A673 (cell line): ENCODE results near the gene HYAL3. TPM values are rescaled to one million over a fixed set of nuclear protein-coding genes. Genes with fewer than 3 reads are reported as not detected.

ENCODE experiments used
- BruUV-seq: library from RNA; stranded (reverse); fragments of 400-500 nt; replicated peaks from 2 replicates; lab custom pipeline; 2021; lab: Mats Ljungman, UMichigan
- CTCF ChIA-PET: fragments of 300-600 bp; sonication (Branson Sonifier 250); formaldehyde crosslinking; loops from one replicate; lab custom pipeline; 2022; ENCODE audit warnings: antibody characterized with exemption; lab: Charles Lee
- POLR2A ChIA-PET: fragments of 300-600 bp; sonication (Branson Sonifier 250); formaldehyde crosslinking; loops from one replicate; lab custom pipeline; 2022; ENCODE audit warnings: antibody characterized with exemption; ENCODE audit not compliant: low non-redundant PET; lab: Charles Lee
- DNase-seq: peaks from one replicate; pipeline ENCODE4 v3.0.0-alpha.2; 2015; ENCODE audit warnings: low spot score
- H3K27ac ChIP-seq: fragments of 200-600 bp; sonication (generic); 2 replicates; pipeline ENCODE4 v1.5.1; 2016; ENCODE audit warnings: mixed run types, low read depth, mild to moderate bottlenecking, mixed read lengths, antibody characterized with exemption, low read length; ENCODE audit not compliant: poor library complexity, severe bottlenecking
- H3K27me3 ChIP-seq: fragments of 200-600 bp; sonication (generic); replicated peaks from 2 replicates; pipeline ENCODE4 v1.6.1; 2017; ENCODE audit warnings: mixed run types, low read depth, mild to moderate bottlenecking, mixed read lengths, antibody characterized with exemption, low read length; ENCODE audit not compliant: insufficient read depth, poor library complexity
- H3K36me3 ChIP-seq: fragments of 200-600 bp; sonication (generic); 2 replicates; pipeline ENCODE4 v1.6.1; 2016; ENCODE audit warnings: mixed run types, mild to moderate bottlenecking, mixed read lengths, antibody characterized with exemption, low read length; ENCODE audit not compliant: insufficient read depth, poor library complexity, severe bottlenecking
- H3K4me1 ChIP-seq: fragments of 200-600 bp; sonication (generic); 2 replicates; pipeline ENCODE4 v1.6.1; 2017; ENCODE audit warnings: mixed run types, mild to moderate bottlenecking, mixed read lengths, antibody characterized with exemption, low read length; ENCODE audit not compliant: insufficient read depth, poor library complexity, severe bottlenecking
- H3K4me3 ChIP-seq: fragments of 200-600 bp; sonication (generic); 2 replicates; pipeline ENCODE4 v1.5.1; 2016; ENCODE audit warnings: low read depth, mixed run types, mild to moderate bottlenecking, mixed read lengths, low read length; ENCODE audit not compliant: poor library complexity, severe bottlenecking
- H3K9me3 ChIP-seq: fragments of 200-600 bp; sonication (generic); 2 replicates; pipeline ENCODE4 v1.6.1; 2016; ENCODE audit warnings: mixed run types, low read depth, mild to moderate bottlenecking, mixed read lengths, antibody characterized with exemption, low read length; ENCODE audit not compliant: poor library complexity, severe bottlenecking
- EZH2 ChIP-seq: fragments of 200-600 bp; sonication (generic); IDR thresholded peaks from 2 replicates; pipeline ENCODE4 v1.6.1; 2017; ENCODE audit warnings: borderline replicate concordance, low read depth, mild to moderate bottlenecking, mixed read lengths, antibody characterized with exemption, low read length; ENCODE audit not compliant: poor library complexity, severe bottlenecking
- intact Hi-C: fragments of 100-400 bp; cut with micrococcal nuclease; formaldehyde crosslinking; loops from one replicate; pipeline ENCODE4 v1.10.0; 2022; ENCODE audit not compliant: unreplicated experiment
- total RNA-seq: library from RNA; stranded (reverse); gene quantifications from 2 replicates; pipeline ENCODE4 v1.2.3, GENCODE V29; 2021
- TF ChIP-seq, protein P1 (sequence below): fragments of 300-800, 200-600 bp; sonication (generic); conservative IDR thresholded peaks from 2 replicates; pipeline ENCODE4 v1.5.1; 2017; ENCODE audit warnings: low read depth, mild to moderate bottlenecking, antibody characterized with exemption, low read length, moderate library complexity, mixed read lengths

The HYAL3 gene
- total RNA-seq, 1 experiment from 2014 or later, result 3.0 TPM

DNA sequence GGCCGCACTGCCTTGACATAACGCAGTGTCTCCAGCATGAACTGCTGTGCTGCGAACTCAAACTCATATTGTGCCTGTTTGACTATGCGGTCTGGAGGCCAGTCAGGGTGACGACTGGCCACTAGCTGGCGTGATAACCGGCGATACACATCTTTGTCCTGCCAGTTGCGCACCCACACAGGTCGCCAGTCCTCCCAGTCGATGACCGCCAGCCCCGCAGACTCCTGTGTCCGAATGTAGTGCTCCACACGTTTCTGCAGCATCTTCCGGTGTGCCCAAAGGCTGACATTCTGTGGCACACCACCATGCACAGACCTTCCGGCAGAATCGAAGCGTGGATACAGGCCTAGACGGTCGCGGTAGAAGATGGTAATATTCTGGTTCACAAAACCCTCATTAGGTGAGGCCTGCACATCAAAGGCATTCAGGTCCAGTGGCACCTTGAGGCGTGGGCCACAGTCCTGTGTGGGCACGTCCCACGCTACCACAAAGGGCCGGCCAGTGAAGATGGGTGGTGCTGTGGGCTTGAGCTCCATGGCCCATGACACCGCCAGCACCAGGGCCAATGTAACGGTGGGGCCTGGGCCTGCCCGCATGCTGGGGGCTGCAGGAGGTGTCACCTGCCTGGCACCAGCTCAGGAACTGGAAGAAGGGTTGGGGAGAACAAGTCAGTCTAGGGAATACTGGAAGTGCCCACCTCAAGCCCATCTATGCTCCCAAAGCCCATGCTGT lies 20.9 kb upstream of the HYAL3 start:
- intact Hi-C loops, result no loop called here
- no TSS peak for BruUV-seq
- no peaks in the 10 kb centered on the region for H3K9me3 ChIP-seq
- no peak for DNase-seq
- peak overlapping the region; percentile 73 for H3K4me3 ChIP-seq
- peak overlapping the region; percentile 99 for H3K27ac ChIP-seq
- CTCF ChIA-PET, result no interaction called here
- peaks cover 3% of the 10 kb centered on the region for H3K4me1 ChIP-seq
- H3K27me3 ChIP-seq, result no peaks in the 10 kb centered on the region
- TF ChIP-seq, protein P1, sequence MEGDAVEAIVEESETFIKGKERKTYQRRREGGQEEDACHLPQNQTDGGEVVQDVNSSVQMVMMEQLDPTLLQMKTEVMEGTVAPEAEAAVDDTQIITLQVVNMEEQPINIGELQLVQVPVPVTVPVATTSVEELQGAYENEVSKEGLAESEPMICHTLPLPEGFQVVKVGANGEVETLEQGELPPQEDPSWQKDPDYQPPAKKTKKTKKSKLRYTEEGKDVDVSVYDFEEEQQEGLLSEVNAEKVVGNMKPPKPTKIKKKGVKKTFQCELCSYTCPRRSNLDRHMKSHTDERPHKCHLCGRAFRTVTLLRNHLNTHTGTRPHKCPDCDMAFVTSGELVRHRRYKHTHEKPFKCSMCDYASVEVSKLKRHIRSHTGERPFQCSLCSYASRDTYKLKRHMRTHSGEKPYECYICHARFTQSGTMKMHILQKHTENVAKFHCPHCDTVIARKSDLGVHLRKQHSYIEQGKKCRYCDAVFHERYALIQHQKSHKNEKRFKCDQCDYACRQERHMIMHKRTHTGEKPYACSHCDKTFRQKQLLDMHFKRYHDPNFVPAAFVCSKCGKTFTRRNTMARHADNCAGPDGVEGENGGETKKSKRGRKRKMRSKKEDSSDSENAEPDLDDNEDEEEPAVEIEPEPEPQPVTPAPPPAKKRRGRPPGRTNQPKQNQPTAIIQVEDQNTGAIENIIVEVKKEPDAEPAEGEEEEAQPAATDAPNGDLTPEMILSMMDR, result no peak
- TF ChIP-seq EZH2, result no peak
- POLR2A ChIA-PET, result no interaction called here
- no peaks in the 10 kb centered on the region for H3K36me3 ChIP-seq

DNA sequence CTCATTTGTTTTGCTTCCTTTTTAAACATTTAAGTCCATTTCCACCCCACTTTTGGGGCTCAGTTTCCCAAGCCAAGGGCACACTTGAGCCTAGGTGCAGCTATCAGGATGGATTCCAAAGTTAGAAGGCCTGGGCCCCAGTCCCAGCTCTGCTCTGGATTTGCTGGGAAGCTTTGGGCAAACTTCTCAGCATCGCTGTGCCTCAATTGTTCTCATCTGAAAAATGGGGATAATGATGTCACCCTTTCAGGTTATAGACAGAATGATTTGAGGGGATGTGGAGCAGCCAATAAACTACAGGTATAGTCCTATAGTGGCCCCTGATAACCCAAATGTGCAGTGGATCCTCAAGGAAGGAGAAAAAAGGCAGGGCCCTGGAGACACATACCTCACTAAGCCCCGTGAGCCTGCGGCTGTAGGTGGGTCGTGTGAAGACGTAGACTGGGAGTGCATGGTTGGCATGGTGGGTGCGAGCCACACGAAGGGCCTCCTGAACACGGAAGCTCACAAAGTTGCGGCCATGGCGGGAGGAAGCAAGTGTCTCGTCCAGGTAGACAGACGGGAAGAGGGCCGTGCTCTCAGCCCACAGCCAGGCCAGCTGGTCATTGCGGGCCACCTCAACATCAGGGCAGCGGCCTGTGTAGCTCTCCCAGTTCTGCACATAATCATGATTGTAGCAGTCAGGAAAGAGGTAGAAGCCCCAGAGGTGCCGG lies 20.1 kb upstream of the HYAL3 start:
- TF ChIP-seq, protein P1, result no peak
- no peak for TF ChIP-seq EZH2
- no peaks in the 10 kb centered on the region for H3K9me3 ChIP-seq
- no peaks in the 10 kb centered on the region for H3K27me3 ChIP-seq
- H3K27ac ChIP-seq, result no peak overlapping the region
- H3K4me1 ChIP-seq, result peaks cover 3% of the 10 kb centered on the region
- POLR2A ChIA-PET, result no interaction called here
- intact Hi-C loops, result no loop called here
- no peaks in the 10 kb centered on the region for H3K36me3 ChIP-seq
- CTCF ChIA-PET, result no interaction called here
- H3K4me3 ChIP-seq, result no peak overlapping the region
- TSS peak; percentile 30 for BruUV-seq
- DNase-seq, result no peak

DNA sequence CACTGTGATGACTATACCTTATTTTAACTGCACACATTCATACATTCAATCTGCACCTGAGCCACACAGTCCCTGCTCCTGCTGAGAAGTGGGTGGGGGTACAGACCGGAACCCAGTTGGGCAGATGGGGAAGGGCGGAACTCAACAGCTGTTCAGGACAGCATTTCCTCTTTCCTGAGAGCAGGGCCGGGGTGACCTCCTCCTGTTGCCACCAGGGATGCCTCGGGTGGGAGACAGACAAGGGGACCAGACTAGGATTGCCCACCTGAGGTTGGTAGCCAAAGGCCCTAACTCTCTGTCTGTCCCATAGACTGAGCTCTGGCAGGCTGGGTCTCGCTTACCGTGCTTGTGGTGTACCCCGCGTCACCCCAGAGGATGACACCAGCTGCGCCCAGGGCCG lies 19.4 kb upstream of the HYAL3 start:
- intact Hi-C loops, result no loop called here
- no peaks in the 10 kb centered on the region for H3K9me3 ChIP-seq
- no peak overlapping the region for H3K4me3 ChIP-seq
- H3K4me1 ChIP-seq, result peaks cover 3% of the 10 kb centered on the region
- no peak for DNase-seq
- ChIA-PET POLR2A (no interaction called here), CTCF (no interaction called here)
- H3K27ac ChIP-seq, result no peak overlapping the region
- H3K27me3 ChIP-seq, result no peaks in the 10 kb centered on the region
- BruUV-seq, result no TSS peak
- no peak for TF ChIP-seq EZH2
- TF ChIP-seq, protein P1, result no peak
- no peaks in the 10 kb centered on the region for H3K36me3 ChIP-seq
